Mesenchymal stem cell (in vitro differentiated cells and primary cell): ENCODE measurements around the gene RAB3B.

Source experiments
- DNase-seq: peaks from one replicate; pipeline ENCODE4 v3.0.0-alpha.2; 2013
- H2AFZ ChIP-seq: one replicate; pipeline ENCODE4 v1.6.1; 2013; ENCODE audit warnings: low read depth, mild to moderate bottlenecking, control low read depth, inconsistent platforms, low read length, moderate library complexity
- H2AK5ac ChIP-seq: 2 replicates; pipeline ENCODE4 v1.6.1; 2013; ENCODE audit warnings: low read length, moderate library complexity, mild to moderate bottlenecking, inconsistent platforms; ENCODE audit not compliant: severe bottlenecking
- H2BK120ac ChIP-seq: one replicate; pipeline ENCODE4 v1.6.1; 2013; ENCODE audit warnings: low read depth, mild to moderate bottlenecking, inconsistent platforms, low read length, moderate library complexity
- H2BK12ac ChIP-seq, 2 experiments: one replicate each; pipeline ENCODE4 v1.6.1; 2013; ENCODE audit warnings: inconsistent platforms in 2 of 2, low read length in 2 of 2, mild to moderate bottlenecking in 2 of 2, moderate library complexity in 2 of 2, control low read depth in 1 of 2
- H2BK15ac ChIP-seq: one replicate; pipeline ENCODE4 v1.6.1; 2013; ENCODE audit warnings: mild to moderate bottlenecking, low read depth, inconsistent platforms; ENCODE audit not compliant: poor library complexity, severe bottlenecking
- H2BK5ac ChIP-seq: 2 replicates; pipeline ENCODE4 v1.6.1; 2013; ENCODE audit warnings: low read depth, mild to moderate bottlenecking, low read length, control low read depth, inconsistent platforms; ENCODE audit not compliant: poor library complexity, severe bottlenecking
- H3K14ac ChIP-seq, 2 experiments: one replicate each; pipeline ENCODE4 v1.6.1; 2013; ENCODE audit warnings: inconsistent platforms in 2 of 2, low read length in 2 of 2, control low read depth in 1 of 2, mild to moderate bottlenecking in 1 of 2, moderate library complexity in 1 of 2
- H3K18ac ChIP-seq, 2 experiments: one replicate each; pipeline ENCODE4 v1.6.1; 2013; ENCODE audit warnings: inconsistent platforms in 2 of 2, low read length in 2 of 2, control low read depth in 1 of 2, low read depth in 1 of 2, mild to moderate bottlenecking in 1 of 2
- H3K23ac ChIP-seq, 2 experiments: one replicate each; pipeline ENCODE4 v1.6.1; 2013; ENCODE audit warnings: inconsistent platforms in 2 of 2, low read length in 2 of 2, mild to moderate bottlenecking in 2 of 2, moderate library complexity in 2 of 2, control low read depth in 1 of 2
- H3K27ac ChIP-seq: 2 replicates; pipeline ENCODE4 v1.5.1; 2013; ENCODE audit warnings: mild to moderate bottlenecking, moderate library complexity, low read length, control low read depth, inconsistent platforms; ENCODE audit not compliant: poor library complexity, severe bottlenecking
- H3K27me3 ChIP-seq, 2 experiments: 2 replicates each; pipeline versions ENCODE4 v1.6.1 to v1.7.0; 2013; ENCODE audit warnings: low read length in 2 of 2, mild to moderate bottlenecking in 2 of 2, moderate library complexity in 2 of 2, control low read depth in 1 of 2, inconsistent platforms in 1 of 2; ENCODE audit not compliant: control insufficient read depth in 1 of 2, insufficient read depth in 1 of 2
- H3K36me3 ChIP-seq, 2 experiments: 2 replicates each; pipeline versions ENCODE4 v1.6.1 to v1.7.0; 2013; ENCODE audit warnings: low read length in 2 of 2, control low read depth in 1 of 2, inconsistent platforms in 1 of 2, low read depth in 1 of 2, mild to moderate bottlenecking in 1 of 2; ENCODE audit not compliant: insufficient read depth in 2 of 2, control insufficient read depth in 1 of 2
- H3K4ac ChIP-seq, 2 experiments: one replicate each; pipeline ENCODE4 v1.6.1; 2013; ENCODE audit warnings: inconsistent platforms in 2 of 2, low read length in 2 of 2, mild to moderate bottlenecking in 2 of 2, moderate library complexity in 2 of 2, control low read depth in 1 of 2, low read depth in 1 of 2
- H3K4me1 ChIP-seq: 2 replicates; pipeline ENCODE4 v1.6.1; 2013; ENCODE audit warnings: low read depth, low read length, control low read depth; ENCODE audit not compliant: control insufficient read depth, insufficient read depth
- H3K4me2 ChIP-seq: 2 replicates; pipeline ENCODE4 v1.6.1; 2013; ENCODE audit warnings: low read length, mild to moderate bottlenecking, inconsistent platforms; ENCODE audit not compliant: poor library complexity, severe bottlenecking
- H3K4me3 ChIP-seq, 2 experiments: 2 replicates each; pipeline versions ENCODE4 v1.5.1 to v1.7.0; 2013; ENCODE audit warnings: low read length in 2 of 2, mild to moderate bottlenecking in 2 of 2, control low read depth in 1 of 2, low read depth in 1 of 2; ENCODE audit not compliant: insufficient read depth in 1 of 2
- H3K79me1 ChIP-seq: replicated peaks from 2 replicates; pipeline ENCODE4 v1.6.1; 2013; ENCODE audit warnings: mild to moderate bottlenecking, control low read depth, low read length, inconsistent platforms; ENCODE audit not compliant: poor library complexity, severe bottlenecking
- H3K9ac ChIP-seq: 2 replicates; pipeline ENCODE4 v1.7.0; 2013; ENCODE audit warnings: mild to moderate bottlenecking, low read length, moderate library complexity
- H3K9me3 ChIP-seq: 2 replicates; pipeline ENCODE4 v1.7.0; 2013; ENCODE audit warnings: mild to moderate bottlenecking, low read length; ENCODE audit not compliant: control insufficient read depth
- H4K8ac ChIP-seq: one replicate; pipeline ENCODE4 v1.6.1; 2013; ENCODE audit warnings: inconsistent platforms, mild to moderate bottlenecking, low read length, moderate library complexity
- H4K91ac ChIP-seq: one replicate; pipeline ENCODE4 v1.6.1; 2013; ENCODE audit warnings: mild to moderate bottlenecking, low read length, inconsistent platforms
- WGBS: methylation state at CpG from one replicate; pipeline ENCODE4 v1.1.7; 2013; ENCODE audit warnings: mixed read lengths; 5-methylcytosine and 5-hydroxymethylcytosine counted together

RAB3B gene

DNA sequence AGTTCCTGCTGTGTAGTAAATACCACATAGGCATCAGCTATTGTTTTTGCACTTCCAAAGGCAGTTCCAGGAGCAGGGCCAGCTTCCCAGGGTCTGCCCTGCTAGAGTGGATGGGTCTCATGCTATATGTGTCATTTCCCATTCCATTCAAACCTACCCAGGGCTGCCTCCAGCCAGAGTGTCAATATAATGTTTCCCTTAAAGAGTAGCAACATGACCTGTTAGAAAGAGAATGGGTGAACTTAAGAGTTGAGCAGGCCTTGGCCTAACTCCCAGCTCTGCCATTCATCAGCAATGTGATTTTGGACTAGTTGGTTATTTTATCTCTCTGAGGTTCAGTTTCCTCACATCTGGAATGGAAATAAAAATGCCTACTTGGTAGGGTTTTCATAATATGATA is 44.9 kb downstream of the RAB3B start:
- Histone ChIP-seq H2AK5ac (no peak overlapping the region), H2BK12ac (no peak overlapping the region), H3K9me3 (peaks cover 16% of the 10 kb centered on the region), H2BK5ac (no peak overlapping the region), H2BK120ac (no peak overlapping the region), H3K27ac (no peak overlapping the region), H3K79me1 (peaks cover 32% of the 10 kb centered on the region), H3K36me3 (peaks cover 4 to 14% of the 10 kb centered on the region in 2 experiments), H4K8ac (no peak overlapping the region), H3K9ac (no peak overlapping the region), H3K4me1 (peaks cover 2% of the 10 kb centered on the region), H2BK15ac (no peak overlapping the region), H2AFZ (no peak overlapping the region), H3K4ac (no peak overlapping the region), H3K18ac (no peak overlapping the region), H3K23ac (no peak overlapping the region), H3K27me3 (no peaks in the 10 kb centered on the region), H3K14ac (no peak overlapping the region), H3K4me3 (no peak overlapping the region), H3K4me2 (no peak overlapping the region), H4K91ac (no peak overlapping the region)
- no peak for DNase-seq

DNA sequence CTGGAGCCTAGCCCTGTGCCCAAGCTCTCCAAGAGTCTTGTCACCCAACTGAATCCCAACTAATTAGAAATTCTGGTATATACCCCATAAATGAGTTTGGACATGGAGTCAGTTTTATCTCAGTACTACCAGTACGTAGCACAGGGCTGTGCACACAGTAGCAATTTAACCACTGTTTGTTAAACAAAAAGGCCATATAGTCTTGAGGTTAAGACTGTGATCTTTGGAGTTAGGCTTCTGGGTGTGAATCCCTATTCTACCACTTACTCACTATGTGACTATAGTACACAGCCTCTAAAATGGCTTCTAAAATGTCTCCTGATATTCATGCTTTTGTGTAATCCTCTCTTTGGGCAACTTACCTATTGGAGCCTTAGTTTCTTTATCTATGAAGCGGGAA is 48.2 kb downstream of the RAB3B start:
- Histone ChIP-seq H3K36me3 (peaks cover 4 to 10% of the 10 kb centered on the region in 2 experiments), H3K4ac (no peak overlapping the region), H3K14ac (no peak overlapping the region), H4K8ac (no peak overlapping the region), H3K9ac (no peak overlapping the region), H2AK5ac (no peak overlapping the region), H3K4me3 (no peak overlapping the region), H2BK15ac (no peak overlapping the region), H2BK12ac (no peak overlapping the region), H2AFZ (no peak overlapping the region), H3K4me2 (no peak overlapping the region), H3K18ac (no peak overlapping the region), H3K9me3 (peaks cover 19% of the 10 kb centered on the region), H3K79me1 (peaks cover 16% of the 10 kb centered on the region), H2BK120ac (no peak overlapping the region), H3K23ac (no peak overlapping the region), H4K91ac (no peak overlapping the region), H2BK5ac (no peak overlapping the region), H3K4me1 (no peaks in the 10 kb centered on the region), H3K27me3 (no peaks in the 10 kb centered on the region), H3K27ac (no peak overlapping the region)
- no peak for DNase-seq
- WGBS = no CpG with 5 or more reads among the region's 2 CpGs

DNA sequence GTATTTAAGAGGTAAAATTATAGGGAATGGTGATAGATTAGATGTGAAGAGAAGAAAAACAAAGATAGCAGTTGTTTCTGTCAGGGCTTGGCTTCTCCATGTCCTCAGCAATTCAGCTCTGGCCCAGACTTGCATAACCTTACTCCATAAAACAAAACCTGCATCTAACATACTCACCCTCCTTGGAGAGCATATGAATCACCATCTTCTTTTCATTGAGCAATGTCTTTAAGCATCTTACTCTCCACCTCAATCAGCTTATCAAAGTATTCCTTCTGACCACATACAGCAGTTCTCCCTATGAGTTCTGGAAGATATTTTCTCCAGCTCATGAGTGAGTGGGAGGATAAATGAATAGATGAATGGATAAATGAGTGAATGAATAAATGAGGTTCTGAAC is 49.0 kb downstream of the RAB3B start:
- H3K4me1 ChIP-seq = no peaks in the 10 kb centered on the region
- H3K27me3 ChIP-seq = no peaks in the 10 kb centered on the region
- no peak overlapping the region for H2BK15ac ChIP-seq
- no peak overlapping the region for H3K4me3 ChIP-seq
- H2BK120ac ChIP-seq = no peak overlapping the region
- no peak overlapping the region for H3K4ac ChIP-seq
- H3K9me3 ChIP-seq = peaks cover 19% of the 10 kb centered on the region
- H3K9ac ChIP-seq = no peak overlapping the region
- H4K8ac ChIP-seq = no peak overlapping the region
- no peak overlapping the region for H3K4me2 ChIP-seq
- no peak overlapping the region for H2BK12ac ChIP-seq
- no peak for DNase-seq
- H3K23ac ChIP-seq = no peak overlapping the region
- peaks cover 13% of the 10 kb centered on the region for H3K79me1 ChIP-seq
- H2BK5ac ChIP-seq = no peak overlapping the region
- H2AK5ac ChIP-seq = no peak overlapping the region
- no peak overlapping the region for H3K18ac ChIP-seq
- H3K27ac ChIP-seq = no peak overlapping the region
- no peak overlapping the region for H2AFZ ChIP-seq
- H4K91ac ChIP-seq = no peak overlapping the region
- peaks cover 4 to 10% of the 10 kb centered on the region in 2 experiments for H3K36me3 ChIP-seq
- H3K14ac ChIP-seq = no peak overlapping the region

DNA sequence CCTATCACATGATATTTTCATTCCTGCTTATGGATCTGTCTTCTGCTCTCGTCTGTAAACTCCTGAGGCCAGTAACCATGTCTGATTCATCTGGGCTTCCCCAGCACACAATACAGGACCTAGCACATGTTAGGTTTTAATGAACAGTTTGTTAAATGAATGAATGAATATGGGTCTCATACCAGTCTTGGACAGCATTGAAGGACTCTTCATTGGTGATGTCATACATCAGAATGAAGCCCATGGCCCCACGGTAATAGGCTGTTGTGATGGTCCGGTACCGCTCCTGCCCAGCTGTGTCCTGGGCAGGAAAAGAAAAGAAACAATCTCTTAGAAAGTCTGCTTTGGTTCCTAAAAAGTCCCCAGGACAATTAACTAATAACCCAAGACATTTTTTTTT is 53.4 kb downstream of the RAB3B start:
- Histone ChIP-seq H2AK5ac (no peak overlapping the region), H3K4me3 (no peak overlapping the region), H2BK5ac (no peak overlapping the region), H4K8ac (no peak overlapping the region), H2BK12ac (no peak overlapping the region), H3K9ac (no peak overlapping the region), H2AFZ (no peak overlapping the region), H3K14ac (no peak overlapping the region), H3K27me3 (no peaks in the 10 kb centered on the region), H3K18ac (no peak overlapping the region), H3K4me1 (no peaks in the 10 kb centered on the region), H2BK120ac (no peak overlapping the region), H3K27ac (no peak overlapping the region), H3K4ac (no peak overlapping the region), H3K4me2 (no peak overlapping the region), H3K23ac (no peak overlapping the region), H3K36me3 (peaks cover 18 to 29% of the 10 kb centered on the region in 2 experiments), H3K9me3 (peaks cover 19% of the 10 kb centered on the region), H2BK15ac (no peak overlapping the region), H3K79me1 (peaks cover 21% of the 10 kb centered on the region), H4K91ac (no peak overlapping the region)
- 95% methylated on average over 3 of the region's 4 CpGs for WGBS
- DNase-seq = no peak
